Kidney (tissue), 14 donors: Measurements from ENCODE around the gene GIMAP2. TPM values are rescaled to one million over a fixed set of nuclear protein-coding genes. Genes with fewer than 3 reads are reported as not detected.

Experiments used
- DNase-seq, 5 donors: peaks; one replicate each; pipeline ENCODE4 v3.0.0-alpha.2; 2013 to 2020
- FAIRE-seq: peaks from 2 replicates; lab custom pipeline; 2012; peaks lifted over from hg19 to GRCh38; lab: Jason Lieb, UNC
- H3K27ac ChIP-seq, 2 donors: one replicate each; pipeline ENCODE4 v1.7.0; 2013; ENCODE audit warnings: low read depth in 2 of 2, low read length in 2 of 2, inconsistent platforms in 1 of 2
- H3K27me3 ChIP-seq: one replicate; pipeline ENCODE4 v1.7.1; 2013; ENCODE audit warnings: low read length, inconsistent platforms; ENCODE audit not compliant: control insufficient read depth, insufficient read depth
- H3K36me3 ChIP-seq, 3 donors: one replicate each; pipeline versions ENCODE4 v1.7.0 to v1.7.1; 2013; ENCODE audit warnings: low read length in 3 of 3, control low read depth in 1 of 3, inconsistent platforms in 1 of 3; ENCODE audit not compliant: insufficient read depth in 3 of 3, control insufficient read depth in 2 of 3
- H3K4me1 ChIP-seq, 3 donors: one replicate each; pipeline versions ENCODE4 v1.7.0 to v1.7.1; 2013; ENCODE audit warnings: low read length in 3 of 3, inconsistent platforms in 1 of 3, low read depth in 1 of 3; ENCODE audit not compliant: control insufficient read depth in 2 of 3, insufficient read depth in 2 of 3
- H3K4me3 ChIP-seq, 3 donors: one replicate each; pipeline versions ENCODE4 v1.7.0 to v1.8.1; 2013; ENCODE audit warnings: low read length in 3 of 3, control low read depth in 1 of 3, inconsistent platforms in 1 of 3
- H3K9ac ChIP-seq, 3 donors: one replicate each; pipeline versions ENCODE4 v1.7.0 to v1.7.1; 2013; ENCODE audit warnings: low read length in 3 of 3, control low read depth in 1 of 3, inconsistent platforms in 1 of 3
- H3K9me3 ChIP-seq, 3 donors: one replicate each; pipeline versions ENCODE4 v1.7.0 to v1.7.1; 2013; ENCODE audit warnings: low read length in 3 of 3, control low read depth in 1 of 3, inconsistent platforms in 1 of 3; ENCODE audit not compliant: control insufficient read depth in 2 of 3, insufficient read depth in 1 of 3
- intact Hi-C: fragments of 100-400 bp; cut with DNase I; formaldehyde crosslinking; loops from one replicate; pipeline ENCODE4 v1.11.1; 2022
- polyA plus RNA-seq: library from polyadenylated mRNA; stranded (reverse); fragments of 350-450 nt; fragmentation: Illumina TruSeq; extraction: RNeasy Lipid Tissue Mini Kit (QIAGEN cat#74804); gene quantifications from one replicate; pipeline ENCODE4 v1.2.3, GENCODE V29; 2014; ENCODE audit warnings: low read depth, low replicate concordance; ENCODE audit not compliant: insufficient read depth
- total RNA-seq: library from RNA; stranded (reverse); fragmentation: NEBNext Ultra II Directional; extraction: Animal tissue kit (Norgen Biotek cat#: 25700); gene quantifications from one replicate; pipeline ENCODE4 v1.2.1, GENCODE V29; 2021
- TF ChIP-seq, protein P1 (sequence below): IDR thresholded peaks from 3 replicates; pipeline ENCODE4 v1.5.1; 2012; ENCODE audit warnings: mild to moderate bottlenecking, moderate library complexity, borderline replicate concordance; ENCODE audit not compliant: insufficient read depth; ENCODE audit errors: extremely low read depth
- donor health status: control.
- donor health status: control.
- donor health status: control.
- donor health status: control.
- donor health status: control.
- donor health status: DM: yes; HTN: yes; CAD: no.
- donor health status: Normal renal cell carcinoma (clear cell type).

Gene GIMAP2
- total and polyA plus RNA-seq, 2 donors from 2014 or later = 6.7 to 19.5 TPM

GRCh38 chr7:150731916-150732315 lies 46.4 kb downstream of the GIMAP2 start:
- Histone ChIP-seq H3K27me3 (no peaks in the 10 kb centered on the region), H3K4me1 (no peaks in the 10 kb centered on the region), H3K27ac (no peak overlapping the region), H3K9ac (no peak overlapping the region), H3K4me3 (no peak overlapping the region), H3K36me3 (no peaks in the 10 kb centered on the region), H3K9me3 (peaks cover 0 to 11% (median 0%) of the 10 kb centered on the region in 3 donors)
- intact Hi-C loops = no loop called here
- DNase-seq (no peak), FAIRE-seq (no peak)
- TF ChIP-seq, protein P1, sequence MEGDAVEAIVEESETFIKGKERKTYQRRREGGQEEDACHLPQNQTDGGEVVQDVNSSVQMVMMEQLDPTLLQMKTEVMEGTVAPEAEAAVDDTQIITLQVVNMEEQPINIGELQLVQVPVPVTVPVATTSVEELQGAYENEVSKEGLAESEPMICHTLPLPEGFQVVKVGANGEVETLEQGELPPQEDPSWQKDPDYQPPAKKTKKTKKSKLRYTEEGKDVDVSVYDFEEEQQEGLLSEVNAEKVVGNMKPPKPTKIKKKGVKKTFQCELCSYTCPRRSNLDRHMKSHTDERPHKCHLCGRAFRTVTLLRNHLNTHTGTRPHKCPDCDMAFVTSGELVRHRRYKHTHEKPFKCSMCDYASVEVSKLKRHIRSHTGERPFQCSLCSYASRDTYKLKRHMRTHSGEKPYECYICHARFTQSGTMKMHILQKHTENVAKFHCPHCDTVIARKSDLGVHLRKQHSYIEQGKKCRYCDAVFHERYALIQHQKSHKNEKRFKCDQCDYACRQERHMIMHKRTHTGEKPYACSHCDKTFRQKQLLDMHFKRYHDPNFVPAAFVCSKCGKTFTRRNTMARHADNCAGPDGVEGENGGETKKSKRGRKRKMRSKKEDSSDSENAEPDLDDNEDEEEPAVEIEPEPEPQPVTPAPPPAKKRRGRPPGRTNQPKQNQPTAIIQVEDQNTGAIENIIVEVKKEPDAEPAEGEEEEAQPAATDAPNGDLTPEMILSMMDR = no peak

GRCh38 chr7:150732786-150733481 lies 47.4 kb downstream of the GIMAP2 start:
- no peak overlapping the region for H3K4me3 ChIP-seq
- H3K27ac ChIP-seq = no peak overlapping the region
- DNase-seq = no peak
- no peaks in the 10 kb centered on the region for H3K27me3 ChIP-seq
- no peaks in the 10 kb centered on the region for H3K36me3 ChIP-seq
- TF ChIP-seq, protein P1 = no peak
- no peak overlapping the region for H3K9ac ChIP-seq
- FAIRE-seq = no peak
- no peaks in the 10 kb centered on the region for H3K4me1 ChIP-seq
- peaks cover 0 to 6% (median 0%) of the 10 kb centered on the region in 3 donors for H3K9me3 ChIP-seq
- intact Hi-C loops = no loop called here

DNA sequence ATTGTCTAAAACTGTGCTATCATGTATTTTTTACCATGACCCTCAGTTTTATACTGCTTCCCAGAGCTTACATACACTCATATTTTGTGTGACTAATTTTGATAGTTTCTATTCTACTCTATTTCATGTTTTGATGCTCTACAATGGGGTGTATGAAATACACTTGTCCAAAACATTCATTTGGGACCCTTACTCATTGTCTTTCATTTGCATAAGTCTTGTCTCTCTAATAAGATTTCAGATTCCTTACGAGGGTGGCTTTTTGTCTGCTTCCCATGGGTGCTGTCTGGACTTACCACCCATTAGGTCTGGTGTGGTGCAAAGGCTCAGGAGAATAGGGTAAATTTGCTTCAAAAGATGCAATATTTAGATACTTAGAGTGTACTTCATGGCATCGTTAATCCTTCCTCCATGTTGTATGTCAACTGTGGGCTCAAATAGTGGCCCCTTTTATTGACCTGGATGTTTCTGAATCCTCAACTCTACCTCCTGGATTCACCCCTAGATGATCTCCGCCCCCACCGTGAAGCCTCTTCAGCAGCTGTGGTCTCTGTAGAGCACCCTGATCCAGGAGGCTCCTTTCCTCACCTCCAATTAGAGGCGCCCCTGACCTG lies 48.1 kb downstream of the GIMAP2 start:
- intact Hi-C loops = no loop called here
- no peaks in the 10 kb centered on the region for H3K4me1 ChIP-seq
- no peak overlapping the region for H3K27ac ChIP-seq
- peaks cover 0 to 3% (median 0%) of the 10 kb centered on the region in 3 donors for H3K9me3 ChIP-seq
- H3K36me3 ChIP-seq = no peaks in the 10 kb centered on the region
- FAIRE-seq (no peak), DNase-seq (no peak)
- no peak overlapping the region for H3K9ac ChIP-seq
- no peaks in the 10 kb centered on the region for H3K27me3 ChIP-seq
- TF ChIP-seq, protein P1 = no peak
- H3K4me3 ChIP-seq = no peak overlapping the region
